ELR (cell line): ENCODE measurements around the gene DLG3.
"Not testable (repeated sequence)": the region's sequence is repeated elsewhere in the genome, so short reads cannot be mapped to it uniquely, and the experiment has no call there.

Experiments used
- DNase-seq: peaks from one replicate; pipeline ENCODE4 v3.0.0-alpha.2; 2015; ENCODE audit warnings: low read depth

DLG3 gene

GRCh38 chrX:70444326-70444945 is at the start of gene DLG3:
Gene DLG3 (plus strand): TSS chrX:70444835. CDS start chrX:70445202, 367 bp downstream.
- peak; percentile 63 for DNase-seq

- no peak for DNase-seq
Observed at GRCh38 chrX:70398899-70399298, 45.7 kb upstream of the DLG3 start.

GRCh38 chrX:70400181-70400580 is 44.5 kb upstream of the DLG3 start:
- not testable (repeated sequence) for DNase-seq

DNA sequence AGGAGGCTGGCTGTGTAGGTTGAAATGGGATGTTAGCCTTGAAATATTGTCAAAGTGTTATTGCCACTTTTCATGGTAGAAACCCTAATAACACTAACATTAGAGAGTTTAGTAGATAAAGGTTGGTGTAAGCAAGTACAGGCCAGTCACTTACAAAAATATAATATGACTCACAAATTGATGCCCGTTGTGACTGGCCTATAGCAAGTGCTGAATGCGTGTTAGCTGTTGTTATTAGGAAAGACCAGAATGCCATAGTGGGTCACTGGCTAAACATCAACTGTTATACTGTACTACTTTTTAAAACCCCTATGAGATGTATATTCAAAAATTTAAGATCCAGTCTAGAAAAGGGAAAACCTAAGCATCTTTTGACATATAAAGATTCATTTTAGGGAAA is 41.9 kb upstream of the DLG3 start:
- DNase-seq, result no peak

- DNase-seq, result no peak
Observed at GRCh38 chrX:70405003-70405402, 39.6 kb upstream of the DLG3 start.

DNA sequence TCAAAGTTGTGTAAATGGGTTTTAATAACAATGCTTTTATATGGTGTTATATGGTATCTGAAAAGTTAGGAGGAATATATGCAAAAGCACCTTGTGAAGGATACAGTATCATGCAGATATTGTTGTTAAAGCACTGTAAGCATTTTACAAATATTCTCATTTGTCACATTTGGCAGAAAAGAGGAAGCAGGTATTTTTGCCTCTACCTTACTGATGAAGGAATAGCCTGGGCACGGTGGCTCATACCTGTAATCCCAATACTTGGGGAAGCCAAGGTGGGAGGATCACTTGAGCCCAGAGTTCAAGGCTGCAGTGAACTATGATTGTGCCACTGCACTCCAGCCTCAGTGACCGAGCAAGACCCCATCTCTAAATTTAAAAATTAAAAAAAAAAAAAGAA is 33.7 kb upstream of the DLG3 start:
- DNase-seq, result no peak

- no peak for DNase-seq
Observed at GRCh38 chrX:70411475-70411874, 33.2 kb upstream of the DLG3 start.

GRCh38 chrX:70421618-70422017 is 23.0 kb upstream of the DLG3 start:
- DNase-seq, result no peak

DNA sequence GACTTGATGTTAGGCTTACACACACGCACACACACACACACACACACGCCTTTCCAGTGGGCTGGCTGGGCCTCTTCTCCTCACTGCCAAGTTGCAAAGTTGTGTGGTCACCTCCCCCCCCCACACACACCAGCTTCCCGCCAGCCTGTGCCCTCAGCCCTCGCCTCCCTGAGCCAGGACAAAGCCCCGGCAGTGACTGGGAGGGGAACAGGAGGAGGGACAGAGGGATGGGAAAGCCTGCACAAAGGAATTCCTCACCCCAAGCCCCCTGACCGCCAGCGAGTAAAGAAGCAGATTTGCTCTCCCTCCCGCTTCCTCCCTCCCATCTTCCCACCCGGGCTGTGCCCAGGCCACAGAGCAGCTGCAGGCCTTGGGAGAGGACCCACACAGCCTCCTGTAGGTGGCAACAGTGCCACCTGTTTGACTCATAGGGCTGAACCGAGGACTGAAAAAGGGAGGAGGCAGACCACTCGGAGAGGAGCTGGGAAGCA is 21.7 kb upstream of the DLG3 start, which contains the start of gene GDPD2:
Gene GDPD2, plus strand, starts transcription at position 464 of the 491 bp plus-strand sequence. CDS start 1,671 bp downstream, outside the sequence.
- peak; percentile 27 for DNase-seq

GRCh38 chrX:70423936-70424675 is 20.5 kb upstream of the DLG3 start:
- DNase-seq, result no peak

- DNase-seq, result no peak
Observed at GRCh38 chrX:70424801-70425200, 19.8 kb upstream of the DLG3 start.

DNA sequence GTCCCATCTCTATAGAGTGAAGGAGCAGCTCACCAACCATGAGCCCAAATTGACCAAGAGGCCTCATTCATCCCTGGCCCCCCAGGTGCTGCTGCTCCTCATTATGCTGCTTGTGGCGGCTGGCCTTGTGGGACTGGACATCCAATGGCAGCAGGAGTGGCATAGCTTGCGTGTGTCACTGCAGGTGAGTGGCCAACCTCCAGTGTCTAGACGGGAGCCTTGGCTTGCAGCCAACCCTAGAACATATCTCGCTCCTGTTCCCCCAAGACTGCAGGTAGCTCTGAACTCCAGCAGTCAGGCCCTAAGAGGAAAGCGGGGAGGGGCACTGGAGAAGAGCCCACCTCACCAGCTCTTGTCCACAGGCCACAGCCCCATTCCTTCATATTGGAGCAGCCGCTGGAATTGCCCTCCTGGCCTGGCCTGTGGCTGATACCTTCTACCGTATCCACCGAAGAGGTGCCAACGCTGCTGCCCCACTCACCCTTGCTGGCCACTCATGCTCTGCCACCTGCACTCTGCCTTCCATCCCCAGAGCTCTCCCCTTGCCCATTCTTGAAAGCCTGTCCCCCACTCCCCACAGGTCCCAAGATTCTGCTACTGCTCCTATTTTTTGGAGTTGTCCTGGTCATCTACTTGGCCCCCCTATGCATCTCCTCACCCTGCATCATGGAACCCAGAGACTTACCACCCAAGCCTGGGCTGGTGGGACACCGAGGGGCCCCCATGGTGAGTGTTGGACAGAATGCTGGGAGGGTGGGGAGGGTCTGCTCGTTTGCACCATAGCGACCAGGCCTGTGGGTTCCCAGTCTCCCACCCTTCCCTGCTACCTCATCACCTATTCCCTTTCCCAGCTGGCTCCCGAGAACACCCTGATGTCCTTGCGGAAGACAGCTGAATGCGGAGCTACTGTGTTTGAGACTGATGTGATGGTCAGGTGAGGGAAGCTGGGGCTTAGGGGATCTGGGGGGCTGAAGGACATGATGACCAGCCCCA is 18.1 kb upstream of the DLG3 start:
- DNase-seq, result no peak

DNA sequence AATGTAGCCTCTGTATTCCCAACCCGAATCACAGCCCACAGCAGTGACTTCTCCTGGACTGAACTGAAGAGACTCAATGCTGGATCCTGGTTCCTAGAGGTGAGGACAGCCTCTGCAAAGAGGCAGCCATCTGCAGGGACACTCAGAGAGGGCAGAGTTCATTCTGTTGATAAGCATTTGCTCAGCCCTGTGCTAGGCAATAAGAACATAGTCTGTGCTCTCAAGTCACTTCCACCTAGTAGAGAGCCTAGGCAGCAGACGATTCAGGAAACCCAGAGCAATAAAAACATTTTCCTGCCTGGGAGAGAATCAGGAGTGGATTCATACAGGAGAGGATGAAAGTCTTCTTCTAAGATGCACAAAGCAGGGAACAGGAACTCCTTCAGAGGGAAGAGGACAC is 17.3 kb upstream of the DLG3 start:
- DNase-seq, result no peak

DNA sequence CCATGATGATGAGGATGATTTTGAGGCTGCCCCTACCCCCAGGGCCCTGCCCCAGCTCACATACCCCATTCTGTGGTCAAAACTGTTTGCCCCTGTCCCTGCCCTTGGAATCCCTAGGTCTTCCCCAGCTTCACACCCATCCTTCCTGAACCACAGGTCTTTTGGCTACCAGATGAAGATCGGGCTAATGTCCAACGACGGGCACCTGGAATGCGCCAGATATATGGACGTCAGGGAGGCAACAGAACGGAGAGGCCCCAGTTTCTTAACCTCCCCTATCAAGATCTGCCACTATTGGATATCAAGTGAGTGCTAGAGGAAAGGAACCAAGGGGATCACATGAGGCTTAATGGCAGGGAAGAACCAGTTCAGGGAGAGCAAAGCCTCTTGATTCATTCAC is 14.9 kb upstream of the DLG3 start:
- DNase-seq, result no peak

DNA sequence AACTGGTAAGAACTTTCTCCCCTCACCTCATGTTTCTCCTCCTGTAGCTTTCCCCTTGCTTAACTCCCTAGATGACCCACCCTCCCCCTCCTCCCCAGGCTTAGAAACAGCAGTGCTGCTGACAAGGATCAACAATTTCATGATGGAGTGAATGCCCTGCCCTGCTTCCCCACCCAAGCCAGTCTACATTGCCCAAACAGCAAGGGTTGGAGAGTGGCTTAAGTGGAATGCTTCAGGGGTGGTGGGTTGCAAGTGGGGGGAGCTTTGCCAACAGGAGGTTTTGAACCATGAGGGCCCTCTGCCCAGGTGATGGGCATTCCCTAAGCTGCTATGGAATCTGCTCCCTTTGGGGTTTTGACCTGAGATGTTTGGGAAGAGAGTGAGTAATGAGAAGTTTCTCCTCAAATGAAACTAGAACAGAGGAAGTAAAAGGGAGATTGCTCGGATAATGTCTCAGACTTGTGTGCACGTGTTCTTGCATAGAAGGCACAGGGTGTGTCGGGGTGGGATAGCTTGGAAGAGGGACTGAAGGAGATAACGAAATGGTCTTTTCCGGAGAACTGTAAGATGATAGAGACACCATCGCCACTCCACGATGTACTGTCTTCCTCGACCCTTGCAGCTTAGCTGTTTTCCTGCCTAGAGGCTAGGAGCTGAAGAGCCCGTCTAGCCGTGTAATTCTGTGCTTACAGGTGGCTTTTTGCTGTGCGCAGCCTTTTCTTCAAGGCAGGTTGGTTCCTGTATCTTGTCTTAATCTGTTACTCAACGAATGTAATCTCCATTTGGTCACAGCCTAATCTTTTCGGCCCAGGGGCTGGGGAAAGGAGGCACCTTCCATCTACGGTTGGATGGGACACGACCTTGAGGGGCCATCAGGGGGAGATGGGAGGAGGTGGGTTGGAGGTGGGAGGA is 11.4 kb upstream of the DLG3 start:
- no peak for DNase-seq

GRCh38 chrX:70433848-70434351 is 10.7 kb upstream of the DLG3 start:
- peak; percentile 58 for DNase-seq

GRCh38 chrX:70434352-70434866 is 10.2 kb upstream of the DLG3 start:
- peak; percentile 87 for DNase-seq

GRCh38 chrX:70434914-70435586 is 9.6 kb upstream of the DLG3 start:
- DNase-seq, result peak; percentile 46

- DNase-seq, result no peak
Observed at GRCh38 chrX:70436343-70436742, 8.3 kb upstream of the DLG3 start.

DNA sequence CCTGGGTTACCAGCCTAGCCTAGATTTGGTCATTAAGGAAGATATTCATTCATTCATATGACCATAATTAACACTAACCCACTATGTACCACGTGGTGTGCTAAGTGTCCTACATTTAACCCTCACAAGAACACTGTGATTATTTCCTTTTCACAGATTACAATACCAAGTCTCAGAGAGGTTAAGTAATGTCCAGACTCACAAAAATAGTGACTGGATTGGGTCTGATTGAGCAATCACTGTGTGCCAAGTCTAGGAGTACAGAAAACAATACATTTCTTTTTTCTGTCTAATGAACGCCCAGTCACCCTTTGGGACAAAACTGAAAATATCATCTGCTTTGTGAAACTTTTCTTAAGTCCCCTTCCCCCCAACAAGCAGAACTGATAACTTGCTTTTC is 7.6 kb upstream of the DLG3 start:
- no peak for DNase-seq
